ENCODE data around the gene STYXL2.

- no peak for TF ChIP-seq CTCF (IDR thresholded peaks at IDR 0.05)
- no peak for TF ChIP-seq POLR2A (IDR thresholded peaks at IDR 0.05)
These were observed 28.2 kb downstream of the STYXL2 start for GRCh38 chr1:167122121-167122480.

Data from esophagus squamous epithelium (tissue), 4 donors.